GM19324 (cell line): Measurements from ENCODE around the gene ADRA2B.
"Not testable (repeated sequence)": the region's sequence is repeated elsewhere in the genome, so short reads cannot be mapped to it uniquely, and the experiment has no call there.

Experiments
- ATAC-seq: cut with Tn5 transposase; IDR thresholded peaks from one replicate; pipeline ENCODE4 v1.9.1; 2021; ENCODE audit warnings: mild to moderate bottlenecking, moderate library complexity; ENCODE audit not compliant: unreplicated experiment, low FRiP score

ADRA2B gene

DNA sequence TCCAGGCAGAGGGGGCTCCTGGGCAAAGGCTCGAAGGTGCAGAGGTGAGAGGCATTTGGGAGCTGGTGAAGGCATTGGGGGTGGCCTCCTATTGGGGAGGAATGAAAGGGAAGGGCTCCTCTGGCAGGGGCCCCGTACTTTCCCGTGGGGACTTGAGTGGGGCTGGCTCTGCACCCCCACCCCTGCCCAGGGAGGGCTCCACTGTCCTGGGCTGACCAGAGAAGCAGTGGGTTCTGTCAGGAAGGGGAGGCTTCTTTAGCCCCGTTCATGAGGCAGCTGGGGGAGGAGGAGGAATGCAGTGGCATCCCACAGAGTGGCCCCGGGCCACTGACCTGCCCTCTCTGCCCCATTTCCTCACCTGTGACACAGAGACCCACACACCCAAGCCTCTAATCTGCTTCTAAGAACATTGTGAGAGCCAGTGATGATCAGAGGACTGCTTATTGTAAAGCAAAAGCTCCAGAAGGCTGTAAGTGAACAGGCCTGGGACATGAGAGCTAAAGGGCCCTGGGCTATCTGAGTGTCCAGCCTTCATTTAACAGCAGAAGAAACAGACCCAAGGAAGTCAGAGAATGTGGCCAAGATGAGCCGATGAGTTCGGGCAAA is 43.1 kb downstream of the ADRA2B start:
- no peak for ATAC-seq

DNA sequence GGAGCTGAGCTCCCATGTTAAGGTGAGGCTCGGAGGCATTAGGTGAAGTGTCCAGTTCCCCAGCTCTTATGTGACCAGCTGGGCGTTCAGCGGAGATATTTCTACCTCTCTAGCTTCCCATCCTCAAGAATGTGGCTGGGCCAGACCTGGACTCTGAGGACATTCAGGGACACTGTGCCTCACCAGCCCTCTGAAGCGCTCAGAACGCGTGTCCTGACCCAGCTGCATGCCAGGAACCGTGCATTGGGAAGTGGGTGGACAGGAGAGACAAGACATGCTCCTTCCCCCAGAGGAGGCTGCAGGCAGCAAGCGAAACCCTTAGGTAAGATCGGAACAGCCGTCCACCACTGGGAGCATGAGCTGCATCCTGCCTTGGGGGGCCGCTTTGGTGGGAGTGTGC is 43.6 kb downstream of the ADRA2B start:
- no peak for ATAC-seq

GRCh38 chr2:96071977-96072491 is 44.3 kb downstream of the ADRA2B start:
- not testable (repeated sequence) for ATAC-seq

DNA sequence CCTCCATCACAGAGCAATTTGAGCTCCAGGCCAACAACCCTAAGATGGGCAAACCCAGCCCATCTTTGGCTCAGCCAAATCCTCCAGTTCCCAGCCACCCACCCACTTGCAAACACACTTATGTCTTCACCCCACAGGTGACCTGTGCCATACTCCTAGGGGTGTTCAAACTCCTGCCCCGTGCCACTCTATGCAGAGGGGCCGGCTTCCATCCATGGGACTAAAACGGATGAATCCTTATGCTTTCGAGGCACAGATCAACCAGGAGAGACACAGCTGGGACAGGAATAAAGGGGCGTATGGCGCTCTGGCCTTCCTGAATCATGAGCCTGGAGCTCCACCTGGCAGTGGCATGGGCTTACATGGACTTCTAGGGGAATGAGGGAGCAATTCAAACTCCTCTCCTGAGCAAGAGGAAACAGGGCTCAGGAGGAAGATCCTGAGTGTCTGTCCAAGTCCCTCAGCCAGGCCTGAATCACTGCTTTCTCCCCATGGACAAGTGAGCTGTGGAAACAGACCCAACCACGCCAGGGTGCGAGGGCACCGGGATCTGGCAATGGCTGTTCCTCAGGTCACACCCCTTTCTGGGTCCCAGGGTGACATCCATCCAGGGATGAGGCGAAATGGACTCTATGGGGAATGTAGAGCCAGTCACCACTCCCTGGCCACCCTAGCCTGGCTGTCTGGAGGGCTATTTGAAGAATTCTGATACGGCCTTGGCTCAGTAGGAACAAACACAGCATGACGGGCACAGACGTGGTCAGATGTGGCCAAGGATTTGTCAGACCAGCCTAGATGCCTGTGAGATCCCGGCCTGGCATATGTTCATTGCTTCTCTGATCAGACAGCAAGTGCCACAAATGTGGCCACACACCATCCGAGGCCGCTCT is 45.0 kb downstream of the ADRA2B start:
- ATAC-seq, result not testable (repeated sequence)

- ATAC-seq, result not testable (repeated sequence)
These were observed 46.0 kb downstream of the ADRA2B start for GRCh38 chr2:96070351-96070750.

GRCh38 chr2:96069878-96070277 is 46.5 kb downstream of the ADRA2B start:
- ATAC-seq, result not testable (repeated sequence)

DNA sequence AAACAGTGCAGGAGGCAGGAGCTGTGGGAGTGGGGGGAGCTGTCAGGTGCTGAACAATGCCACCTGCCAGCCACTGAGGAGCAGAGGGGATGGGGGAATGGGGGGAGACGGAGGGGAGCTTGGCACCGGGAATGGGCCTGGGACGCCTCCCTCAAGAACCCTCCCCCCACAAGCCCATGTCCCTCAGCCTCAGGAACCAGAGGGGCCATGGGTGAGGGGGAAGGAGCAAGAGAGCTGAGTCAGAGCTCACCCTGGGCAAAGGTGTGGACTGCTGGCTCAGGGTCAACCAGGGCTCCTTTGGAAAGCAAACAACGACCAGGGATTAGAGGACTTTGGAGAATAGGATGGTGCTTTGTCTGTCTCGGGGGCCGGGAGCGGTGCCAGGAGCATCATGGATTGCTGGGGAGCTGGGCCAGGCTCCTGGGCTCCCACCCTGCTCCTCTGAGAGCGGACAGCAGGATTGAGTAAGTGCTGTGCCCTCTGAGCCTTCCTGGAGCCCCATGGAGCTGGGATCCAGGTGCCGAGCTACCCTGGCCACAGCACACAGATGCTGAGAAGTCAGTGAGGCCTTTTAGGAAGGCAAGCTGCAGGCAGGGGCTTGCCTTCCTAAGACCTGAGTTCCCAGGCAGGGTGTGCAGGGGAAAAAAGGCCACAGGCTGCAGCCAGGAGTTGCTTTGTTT is 48.3 kb downstream of the ADRA2B start:
- not testable (repeated sequence) for ATAC-seq

DNA sequence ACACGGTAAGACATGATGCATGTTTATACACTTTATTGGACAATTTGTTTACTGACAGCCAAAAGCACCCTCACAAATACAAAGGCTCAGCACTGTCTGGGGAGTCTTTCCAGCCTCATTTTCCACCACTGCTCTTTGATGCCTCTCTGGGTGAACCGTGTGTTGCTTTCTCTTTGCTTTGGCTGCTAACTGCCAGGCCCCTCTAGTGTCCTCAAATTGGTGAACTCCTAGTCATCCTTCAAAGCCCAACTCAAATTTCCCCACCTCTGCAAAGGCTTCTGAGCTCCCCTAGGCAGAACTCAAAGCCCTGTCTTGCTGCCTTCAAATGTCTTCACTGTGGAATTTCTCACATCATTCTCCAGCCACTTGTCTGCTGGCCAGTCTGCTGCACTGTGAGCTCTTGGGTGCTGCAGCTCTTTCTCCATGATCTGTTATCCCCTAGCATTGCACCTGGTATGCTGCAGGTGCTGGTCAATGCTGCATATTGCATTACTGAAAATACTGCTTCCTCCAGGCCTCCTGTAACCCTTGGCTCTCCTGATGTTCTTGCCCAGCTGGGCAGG is 49.2 kb downstream of the ADRA2B start:
- ATAC-seq, result not testable (repeated sequence)

DNA sequence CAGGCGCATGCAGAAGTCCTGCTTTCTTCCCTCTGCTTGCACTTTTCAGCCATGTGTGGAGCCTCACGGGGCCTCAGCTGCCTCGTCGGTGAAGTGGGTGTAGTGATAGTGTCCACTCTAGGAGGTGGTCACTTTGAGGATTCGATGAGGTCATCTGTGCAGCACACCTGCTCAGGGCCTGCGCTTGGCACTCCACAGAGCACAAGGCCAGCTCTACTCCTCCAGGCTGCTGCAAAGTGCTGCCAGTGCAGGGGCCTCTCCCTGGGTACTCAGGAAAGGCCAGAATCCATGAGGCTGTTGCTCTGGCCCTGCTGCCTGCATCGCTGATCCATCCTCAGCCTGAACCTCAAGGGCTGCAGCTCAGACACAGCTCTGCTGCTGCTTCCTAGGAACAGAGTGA is 49.9 kb downstream of the ADRA2B start:
- ATAC-seq, result not testable (repeated sequence)

DNA sequence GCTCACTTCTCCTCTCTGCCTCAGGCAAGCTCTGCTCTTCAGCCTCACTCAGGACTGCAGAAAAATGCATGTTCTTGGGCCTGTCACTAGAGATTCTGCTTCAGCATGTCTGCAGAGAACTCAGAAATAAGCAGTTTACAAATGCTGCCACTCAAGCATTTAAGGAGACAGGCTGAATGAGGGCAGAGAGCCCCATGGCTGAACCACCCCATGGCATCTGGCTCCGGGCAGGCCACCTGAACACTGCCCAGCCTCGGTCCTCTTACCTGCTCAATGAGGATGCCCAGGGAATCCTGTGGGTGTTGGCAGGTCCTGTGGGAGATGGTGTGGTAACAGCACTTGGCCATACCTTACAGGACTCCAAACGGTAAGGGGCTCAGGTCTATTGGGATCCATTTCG is 50.4 kb downstream of the ADRA2B start:
- not testable (repeated sequence) for ATAC-seq

DNA sequence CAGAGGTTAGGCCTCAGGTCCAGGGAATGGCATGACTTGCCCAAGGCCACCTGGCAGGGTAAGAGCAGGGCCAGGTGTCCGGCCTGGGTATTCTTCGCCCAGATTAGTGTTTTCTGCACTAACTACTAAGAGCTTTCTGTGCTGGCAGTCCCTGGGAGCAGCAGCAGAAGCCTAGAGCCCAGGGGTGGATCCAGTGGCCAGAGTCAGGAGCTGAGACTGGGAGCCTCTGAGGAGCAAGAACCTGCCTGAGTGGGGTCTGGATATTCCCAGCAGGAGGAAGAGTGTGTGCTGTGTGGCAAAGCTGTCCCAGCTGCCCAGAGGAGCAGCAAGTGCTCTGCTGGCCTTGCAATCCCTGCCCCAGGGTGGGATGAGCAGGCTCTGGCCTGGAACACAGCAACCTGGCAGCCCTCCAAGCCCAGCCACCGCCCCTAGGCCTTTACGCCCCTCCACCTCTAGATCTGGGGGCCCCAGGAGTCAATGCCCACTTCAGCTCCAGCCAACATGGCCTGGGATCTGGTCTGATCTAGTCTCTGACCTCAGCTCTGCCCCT is 50.9 kb downstream of the ADRA2B start:
- no peak for ATAC-seq

DNA sequence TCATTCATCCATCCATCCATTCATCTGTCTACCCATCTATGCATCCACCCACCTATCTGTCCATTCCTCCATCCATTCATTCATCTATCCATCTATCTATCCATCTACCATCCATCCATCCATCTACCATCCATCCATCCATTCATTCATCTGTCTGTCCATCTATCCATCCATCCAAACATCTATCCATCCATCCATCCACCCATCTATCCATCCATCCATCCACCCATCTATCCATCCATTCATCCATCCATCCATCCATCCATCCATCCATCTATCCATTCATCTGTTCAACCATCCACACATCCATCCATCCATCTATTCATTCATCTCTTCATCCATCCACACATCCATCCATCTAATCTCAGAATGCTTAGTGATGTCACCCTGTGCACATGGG is 51.6 kb downstream of the ADRA2B start:
- not testable (repeated sequence) for ATAC-seq

DNA sequence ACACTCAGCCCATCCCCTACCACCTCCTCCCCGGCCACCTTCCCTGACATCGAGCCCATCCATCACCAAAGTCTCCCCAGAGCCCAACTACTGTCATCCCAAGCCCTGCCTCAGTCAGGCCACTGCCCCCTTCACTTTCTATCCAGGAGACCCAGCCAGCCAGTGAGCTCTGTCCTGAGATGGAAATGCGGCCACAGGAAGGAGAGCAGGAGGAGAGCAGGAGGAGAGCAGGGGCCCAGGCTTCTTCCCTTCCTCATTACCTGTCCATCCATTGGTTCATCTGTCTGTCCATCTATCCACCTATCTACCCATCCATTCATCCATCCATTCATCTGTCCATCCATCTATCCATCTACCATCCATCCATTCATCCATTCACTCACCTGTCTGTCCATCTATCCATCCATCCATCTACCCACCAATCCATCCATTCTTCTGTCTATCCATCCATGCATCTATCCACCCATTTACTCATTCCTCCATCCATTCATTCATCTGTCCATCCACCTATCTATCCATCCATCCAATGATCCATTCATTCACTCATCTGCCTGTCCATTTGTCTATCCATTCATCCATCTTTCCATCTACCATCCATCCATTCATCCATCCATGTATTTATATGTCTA is 52.2 kb downstream of the ADRA2B start:
- ATAC-seq, result not testable (repeated sequence)

DNA sequence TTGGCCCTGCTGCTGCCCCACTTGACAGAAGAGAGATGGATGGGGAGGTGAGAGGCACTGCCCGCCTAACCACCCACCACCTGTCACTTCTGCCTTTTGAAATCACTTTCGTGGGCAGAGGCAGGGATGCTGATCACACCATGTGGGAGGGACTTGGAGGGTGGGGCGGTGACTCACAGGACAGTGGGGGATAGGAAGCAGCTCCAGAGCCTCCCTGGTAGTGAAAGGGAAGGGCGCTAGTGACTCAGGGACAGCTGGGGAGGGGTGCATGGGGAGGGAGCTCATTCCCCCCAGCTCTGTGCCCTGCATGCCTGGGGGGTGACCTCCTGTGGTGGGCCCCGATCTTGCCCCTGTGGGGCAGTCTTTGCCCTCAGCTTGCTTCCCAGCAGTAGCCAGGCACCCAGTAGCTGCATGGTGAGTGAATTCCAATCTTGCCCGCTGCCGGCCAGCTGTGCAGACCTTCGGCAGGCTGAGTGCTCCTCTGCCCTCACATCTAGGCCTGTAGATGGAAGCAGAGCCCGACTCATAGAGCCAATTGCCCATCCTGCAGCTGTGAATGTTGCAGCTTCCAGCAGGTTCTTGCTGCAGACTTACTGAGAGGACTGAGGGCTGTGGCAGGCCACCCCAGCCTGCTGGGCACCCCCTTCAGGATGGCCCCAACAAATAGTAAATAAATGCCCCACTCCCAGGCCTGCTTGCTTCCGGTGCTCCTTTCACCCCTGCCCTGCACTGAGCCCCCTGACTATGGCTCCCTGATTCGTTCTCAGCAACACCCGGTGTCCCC is 53.1 kb downstream of the ADRA2B start:
- not testable (repeated sequence) for ATAC-seq
